Effector memory CD4-positive, alpha-beta T cell (primary cell): ENCODE results near the gene ATP6V1B1.
A peak's percentile ranks its signal among the peaks of the same experiment; 100 is the strongest.

Experiments used
- DNase-seq, 3 donors: peaks; one replicate each; pipeline ENCODE4 v3.0.0-alpha.2; 2020
- H3K27ac ChIP-seq: 2 replicates; pipeline ENCODE4 v1.7.0; 2013; ENCODE audit warnings: mild to moderate bottlenecking, low read length, moderate library complexity; ENCODE audit not compliant: insufficient read depth, poor library complexity, severe bottlenecking
- H3K27me3 ChIP-seq: replicated peaks from 2 replicates; pipeline ENCODE4 v1.7.0; 2013; ENCODE audit warnings: mild to moderate bottlenecking, low read length; ENCODE audit not compliant: insufficient read depth, control insufficient read depth, poor library complexity, severe bottlenecking
- H3K36me3 ChIP-seq: 2 replicates; pipeline ENCODE4 v1.7.0; 2013; ENCODE audit warnings: mild to moderate bottlenecking, low read length, moderate library complexity; ENCODE audit not compliant: control insufficient read depth, insufficient read depth
- H3K4me1 ChIP-seq: 2 replicates; pipeline ENCODE4 v1.7.0; 2013; ENCODE audit warnings: low read length, mild to moderate bottlenecking; ENCODE audit not compliant: control insufficient read depth, insufficient read depth, poor library complexity, severe bottlenecking
- H3K4me3 ChIP-seq: 2 replicates; pipeline ENCODE4 v1.7.0; 2013; ENCODE audit warnings: low read length, low read depth, mild to moderate bottlenecking; ENCODE audit not compliant: insufficient read depth, poor library complexity, severe bottlenecking
- H3K9me3 ChIP-seq: 2 replicates; pipeline ENCODE4 v1.7.0; 2013; ENCODE audit warnings: mild to moderate bottlenecking, low read length, moderate library complexity; ENCODE audit not compliant: control insufficient read depth

Gene ATP6V1B1

GRCh38 chr2:70964596-70965386 lies 29.1 kb downstream of the ATP6V1B1 start:
- Histone ChIP-seq H3K36me3 (no peaks in the 10 kb centered on the region), H3K9me3 (no peaks in the 10 kb centered on the region), H3K27ac (no peak overlapping the region), H3K4me1 (peaks cover 4% of the 10 kb centered on the region), H3K4me3 (peak overlapping the region; percentile 64), H3K27me3 (peaks cover 6% of the 10 kb centered on the region)
- peak; percentile 64 to 70 (median 65) for DNase-seq

- H3K36me3 ChIP-seq = no peaks in the 10 kb centered on the region
Measured at GRCh38 chr2:70965506-70965905, 29.8 kb downstream of the ATP6V1B1 start.

GRCh38 chr2:70966681-70967080 lies 31.0 kb downstream of the ATP6V1B1 start:
- H3K27ac ChIP-seq = no peak overlapping the region
- H3K36me3 ChIP-seq = no peaks in the 10 kb centered on the region
- H3K4me3 ChIP-seq = no peak overlapping the region
- DNase-seq = no peak
- H3K4me1 ChIP-seq = peaks cover 4% of the 10 kb centered on the region
- H3K9me3 ChIP-seq = no peaks in the 10 kb centered on the region
- H3K27me3 ChIP-seq = peaks cover 6% of the 10 kb centered on the region

More at GRCh38 chr2:70965506-70965905, 29.8 kb downstream of the ATP6V1B1 start:
- H3K27ac ChIP-seq = no peak overlapping the region
- DNase-seq = no peak
- no peaks in the 10 kb centered on the region for H3K9me3 ChIP-seq
- peaks cover 4% of the 10 kb centered on the region for H3K4me1 ChIP-seq
- peak overlapping the region; percentile 64 for H3K4me3 ChIP-seq
- peaks cover 6% of the 10 kb centered on the region for H3K27me3 ChIP-seq

GRCh38 chr2:70967189-70967588 lies 31.5 kb downstream of the ATP6V1B1 start:
- H3K9me3 ChIP-seq = no peaks in the 10 kb centered on the region
- peaks cover 6% of the 10 kb centered on the region for H3K27me3 ChIP-seq
- peaks cover 4% of the 10 kb centered on the region for H3K4me1 ChIP-seq
- H3K4me3 ChIP-seq = no peak overlapping the region
- no peaks in the 10 kb centered on the region for H3K36me3 ChIP-seq
- H3K27ac ChIP-seq = no peak overlapping the region
- no peak for DNase-seq

GRCh38 chr2:70974592-70974991 lies 38.9 kb downstream of the ATP6V1B1 start:
- DNase-seq = no peak
- Histone ChIP-seq H3K27me3 (no peaks in the 10 kb centered on the region), H3K4me3 (no peak overlapping the region), H3K4me1 (peaks cover 14% of the 10 kb centered on the region), H3K27ac (no peak overlapping the region), H3K9me3 (no peaks in the 10 kb centered on the region), H3K36me3 (no peaks in the 10 kb centered on the region)

GRCh38 chr2:70975237-70975636 lies 39.5 kb downstream of the ATP6V1B1 start:
- Histone ChIP-seq H3K27me3 (no peaks in the 10 kb centered on the region), H3K4me1 (peaks cover 14% of the 10 kb centered on the region), H3K4me3 (no peak overlapping the region), H3K36me3 (no peaks in the 10 kb centered on the region), H3K9me3 (no peaks in the 10 kb centered on the region), H3K27ac (no peak overlapping the region)
- DNase-seq = no peak

- H3K27ac ChIP-seq = peak overlapping the region; percentile 37
- DNase-seq = no peak
- no peaks in the 10 kb centered on the region for H3K27me3 ChIP-seq
- peak overlapping the region; percentile 60 for H3K4me3 ChIP-seq
- H3K9me3 ChIP-seq = no peaks in the 10 kb centered on the region
- H3K4me1 ChIP-seq = peaks cover 14% of the 10 kb centered on the region
- H3K36me3 ChIP-seq = no peaks in the 10 kb centered on the region
Measured at GRCh38 chr2:70977605-70978205, 42.0 kb downstream of the ATP6V1B1 start.

- DNase-seq = no peak
- Histone ChIP-seq H3K27me3 (no peaks in the 10 kb centered on the region), H3K9me3 (no peaks in the 10 kb centered on the region), H3K4me1 (peaks cover 14% of the 10 kb centered on the region), H3K36me3 (no peaks in the 10 kb centered on the region), H3K4me3 (peak within 1 kb of the TSS; percentile 60), H3K27ac (peak within 1 kb of the TSS; percentile 37)
Measured at GRCh38 chr2:70978341-70979179, 42.9 kb downstream of the ATP6V1B1 start, which contains the start of gene ANKRD53. Gene ANKRD53 (plus strand): TSS chr2:70978630. CDS start chr2:70978646, 16 bp downstream.

GRCh38 chr2:70979180-70979488 lies 43.4 kb downstream of the ATP6V1B1 start:
- Histone ChIP-seq H3K27me3 (no peaks in the 10 kb centered on the region), H3K36me3 (no peaks in the 10 kb centered on the region), H3K27ac (no peak overlapping the region), H3K4me3 (peak overlapping the region; percentile 60), H3K9me3 (no peaks in the 10 kb centered on the region), H3K4me1 (peaks cover 14% of the 10 kb centered on the region)
- DNase-seq = no peak
